HepG2 (cell line): Measurements from ENCODE around the gene RHBDD2. TPM values are rescaled to one million over a fixed set of nuclear protein-coding genes. Genes with fewer than 3 reads are reported as not detected.
A peak's percentile ranks its signal among the peaks of the same experiment; 100 is the strongest.

Experiments used
- AKAP8 ChIP-seq: sonication (generic); formaldehyde crosslinking; IDR thresholded peaks from 2 replicates; pipeline ENCODE4 v1.5.1; 2020; ENCODE audit warnings: mild to moderate bottlenecking, missing genetic modification reagents
- GATA4 ChIP-seq: sonication (generic); IDR thresholded peaks from 2 replicates; pipeline ENCODE4 v1.6.1; 2016; ENCODE audit warnings: antibody characterized with exemption, low read depth, borderline replicate concordance
- HDAC2 ChIP-seq: sonication (generic); formaldehyde crosslinking; IDR thresholded peaks from 2 replicates; pipeline ENCODE4 v1.4.0; 2020; ENCODE audit warnings: missing genetic modification reagents
- KLF6 ChIP-seq: IDR thresholded peaks from 2 replicates; pipeline ENCODE4 v1.8.0; 2016; ENCODE audit warnings: missing biosample characterization, missing genetic modification reagents
- MYNN ChIP-seq: sonication (generic); formaldehyde crosslinking; IDR thresholded peaks from 2 replicates; pipeline ENCODE4 v1.4.0; 2020; ENCODE audit warnings: mild to moderate bottlenecking, low read depth, missing genetic modification reagents
- NCOR1 ChIP-seq: fragments of 200-600 bp; sonication (generic); IDR thresholded peaks from 2 replicates; pipeline ENCODE4 v1.7.0; 2017; ENCODE audit warnings: antibody characterized with exemption, low read length, borderline replicate concordance
- PBX3 ChIP-seq: sonication (generic); formaldehyde crosslinking; IDR thresholded peaks from 2 replicates; pipeline ENCODE4 v1.8.1; 2023; ENCODE audit warnings: missing genetic modification reagents, inconsistent platforms, borderline replicate concordance
- SAFB2 ChIP-seq: sonication (generic); formaldehyde crosslinking; IDR thresholded peaks from 2 replicates; pipeline ENCODE4 v1.5.1; 2020; ENCODE audit warnings: missing genetic modification reagents, low read depth, mild to moderate bottlenecking, borderline replicate concordance
- SIN3B ChIP-seq: fragments of 150-350 bp; IDR thresholded peaks from 2 replicates; pipeline ENCODE4 v1.6.1; 2014; ENCODE audit warnings: low read length
- TMF1 ChIP-seq: sonication (generic); formaldehyde crosslinking; IDR thresholded peaks from 2 replicates; pipeline ENCODE4 v1.8.1; 2022; ENCODE audit warnings: low read depth, missing genetic modification reagents
- ZBTB14 ChIP-seq: sonication (generic); formaldehyde crosslinking; IDR thresholded peaks from 2 replicates; pipeline ENCODE4 v1.4.0; 2020; ENCODE audit warnings: missing genetic modification reagents
- ZBTB2 ChIP-seq: sonication (generic); formaldehyde crosslinking; IDR thresholded peaks from 2 replicates; pipeline ENCODE4 v1.8.0; 2022; ENCODE audit warnings: low read depth, missing genetic modification reagents
- ZNF24 ChIP-seq: fragments of 450-650 bp; IDR thresholded peaks from 2 replicates; pipeline ENCODE4 v1.6.1; 2017; ENCODE audit warnings: antibody characterized with exemption, mild to moderate bottlenecking
- ZNF260 ChIP-seq: sonication (generic); formaldehyde crosslinking; IDR thresholded peaks from 2 replicates; pipeline ENCODE4 v1.4.0; 2020; ENCODE audit warnings: missing genetic modification reagents, low read depth, mild to moderate bottlenecking, borderline replicate concordance
- ZNF280B ChIP-seq: sonication (generic); formaldehyde crosslinking; IDR thresholded peaks from 2 replicates; pipeline ENCODE4 v1.5.0; 2020; ENCODE audit warnings: missing genetic modification reagents, mild to moderate bottlenecking, borderline replicate concordance
- ZNF282 ChIP-seq: fragments of 450-650 bp; IDR thresholded peaks from 2 replicates; pipeline ENCODE4 v1.6.1; 2018; ENCODE audit not compliant: partially characterized antibody
- ZNF296 ChIP-seq: sonication (generic); formaldehyde crosslinking; conservative IDR thresholded peaks from 2 replicates; pipeline ENCODE4 v1.5.0; 2020; ENCODE audit warnings: mild to moderate bottlenecking, missing genetic modification reagents
- ZNF343 ChIP-seq: sonication (generic); formaldehyde crosslinking; IDR thresholded peaks from 2 replicates; pipeline ENCODE4 v1.4.0; 2020; ENCODE audit warnings: mild to moderate bottlenecking, missing genetic modification reagents
- ZNF687 ChIP-seq: sonication (generic); formaldehyde crosslinking; IDR thresholded peaks from 2 replicates; pipeline ENCODE4 v1.5.1; 2020; ENCODE audit warnings: mild to moderate bottlenecking, missing genetic modification reagents, moderate library complexity
- ZNF891 ChIP-seq: sonication (generic); formaldehyde crosslinking; IDR thresholded peaks from 2 replicates; pipeline ENCODE4 v1.5.0; 2020; ENCODE audit warnings: mild to moderate bottlenecking, missing genetic modification reagents
- polyA plus RNA-seq, 8 experiments: library from polyadenylated mRNA; depleted of rRNA in 3 of 8; stranded (reverse) in 7 of 8; unstranded in 1 of 8; fragments of >200 nt; fragmentation: Illumina TruSeq in 4 of 8; extraction: Trizol in 4 of 8; gene quantifications; 2 replicates each; pipeline versions ENCODE4 v1.2.1 to v1.2.3, GENCODE V29; 2011 to 2016; ENCODE audit warnings: low read depth in 4 of 8, missing spikeins in 1 of 8, mixed read lengths in 1 of 8; ENCODE audit not compliant: insufficient read depth in 1 of 8
- total RNA-seq, 5 experiments: library from RNA; depleted of rRNA; stranded (reverse); fragments of >200 nt; fragmentation: Illumina TruSeq; extraction: Trizol; gene quantifications; 2 replicates each; pipeline ENCODE4 v1.2.3, GENCODE V29; 2016; ENCODE audit warnings: low read depth in 1 of 5

Gene RHBDD2
- total and polyA plus RNA-seq, 2 of the 13 experiments (the other 11 are each of a cell fraction or from before 2014, with no cell fraction given) = 23.1 to 26.4 TPM

- TF ChIP-seq PBX3 (0 out of 2 replicates have a peak, but pooled peaks have one; percentile 46), ZBTB2 (no peak), SIN3B (no peak), MYNN (no peak), ZNF687 (CRISPR knock-in tag) (peak; percentile 97), AKAP8 (no peak), ZNF280B (CRISPR knock-in tag) (peak; percentile 89), ZNF282 (no peak), ZNF891 (CRISPR knock-in tag) (peak; percentile 91; the same call in 1 of the 2 replicates), KLF6 (CRISPR knock-in tag) (no peak), ZNF343 (CRISPR knock-in tag) (no peak), ZNF296 (CRISPR knock-in tag) (0 out of 2 replicates have a peak, but pooled peaks have one; percentile 40), ZNF260 (CRISPR knock-in tag) (no peak), HDAC2 (CRISPR knock-in tag) (no peak; the same call in 1 of the 2 replicates), SAFB2 (peak; percentile 75), GATA4 (no peak), NCOR1 (no peak), ZBTB14 (peak; percentile 34; the same call in 1 of the 2 replicates), ZNF24 (no peak), TMF1 (CRISPR knock-in tag) (no peak)
Observed at GRCh38 chr7:75878769-75879611, at the start of gene RHBDD2 (continued).
